ENCODE measurements around the gene BLTP3B.

- TF ChIP-seq CTCF (IDR thresholded peaks at IDR 0.05) (no peak), POLR2A (IDR thresholded peaks at IDR 0.05) (no peak), POLR2AphosphoS5 (IDR thresholded peaks at IDR 0.05) (no peak)
Observed at GRCh38 chr12:100171248-100171647, 28.6 kb upstream of the BLTP3B start.

All from breast epithelium (tissue), 3 donors.